ENCODE measurements around the gene GPER1.

DNA sequence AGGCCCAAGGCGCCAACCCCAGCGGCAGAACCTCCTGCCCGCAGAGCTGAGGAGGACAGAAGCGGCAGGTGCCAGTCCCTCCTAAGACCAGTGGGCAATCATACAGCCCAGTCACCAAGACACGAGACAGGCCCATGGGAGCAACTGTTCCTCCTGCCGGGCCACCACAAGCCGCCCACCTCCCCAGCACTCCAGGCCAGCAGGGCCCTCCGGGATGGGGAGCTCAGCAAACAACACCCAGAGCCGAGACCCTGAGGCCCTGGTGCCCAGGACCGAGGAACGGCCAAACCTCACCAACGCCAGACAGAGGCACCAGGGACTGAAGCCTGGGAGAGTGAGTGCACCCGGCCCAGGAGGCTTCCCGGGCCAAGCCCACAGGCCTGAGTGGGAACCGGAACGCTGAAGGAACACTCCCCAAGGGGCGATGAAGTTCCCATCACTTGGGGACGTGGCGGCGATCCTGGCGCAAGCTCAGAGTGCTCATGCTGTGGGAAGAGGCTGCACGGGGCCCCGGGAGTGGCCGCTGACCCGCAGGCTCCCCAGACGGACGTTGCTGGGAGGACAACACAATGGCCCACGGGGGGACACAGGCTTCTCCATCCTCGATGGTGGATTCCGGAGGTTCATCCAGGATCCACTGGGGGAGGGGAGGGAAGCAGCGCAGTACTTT is 35.1 kb downstream of the GPER1 start:
- TF ChIP-seq, protein P1, sequence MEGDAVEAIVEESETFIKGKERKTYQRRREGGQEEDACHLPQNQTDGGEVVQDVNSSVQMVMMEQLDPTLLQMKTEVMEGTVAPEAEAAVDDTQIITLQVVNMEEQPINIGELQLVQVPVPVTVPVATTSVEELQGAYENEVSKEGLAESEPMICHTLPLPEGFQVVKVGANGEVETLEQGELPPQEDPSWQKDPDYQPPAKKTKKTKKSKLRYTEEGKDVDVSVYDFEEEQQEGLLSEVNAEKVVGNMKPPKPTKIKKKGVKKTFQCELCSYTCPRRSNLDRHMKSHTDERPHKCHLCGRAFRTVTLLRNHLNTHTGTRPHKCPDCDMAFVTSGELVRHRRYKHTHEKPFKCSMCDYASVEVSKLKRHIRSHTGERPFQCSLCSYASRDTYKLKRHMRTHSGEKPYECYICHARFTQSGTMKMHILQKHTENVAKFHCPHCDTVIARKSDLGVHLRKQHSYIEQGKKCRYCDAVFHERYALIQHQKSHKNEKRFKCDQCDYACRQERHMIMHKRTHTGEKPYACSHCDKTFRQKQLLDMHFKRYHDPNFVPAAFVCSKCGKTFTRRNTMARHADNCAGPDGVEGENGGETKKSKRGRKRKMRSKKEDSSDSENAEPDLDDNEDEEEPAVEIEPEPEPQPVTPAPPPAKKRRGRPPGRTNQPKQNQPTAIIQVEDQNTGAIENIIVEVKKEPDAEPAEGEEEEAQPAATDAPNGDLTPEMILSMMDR (IDR thresholded peaks at IDR 0.05; ENCODE audit: low read depth, low read length): no peak
- TF ChIP-seq POLR2A (IDR thresholded peaks at IDR 0.05; ENCODE audit: extremely low read depth, insufficient read length): no peak
